Measurements from ENCODE around the gene STOM. TPM values are rescaled to one million over a fixed set of nuclear protein-coding genes. Genes with fewer than 3 reads are reported as not detected.

Gene STOM
- total RNA-seq, 1 donor from 2014 or later = 53.2 TPM

DNA sequence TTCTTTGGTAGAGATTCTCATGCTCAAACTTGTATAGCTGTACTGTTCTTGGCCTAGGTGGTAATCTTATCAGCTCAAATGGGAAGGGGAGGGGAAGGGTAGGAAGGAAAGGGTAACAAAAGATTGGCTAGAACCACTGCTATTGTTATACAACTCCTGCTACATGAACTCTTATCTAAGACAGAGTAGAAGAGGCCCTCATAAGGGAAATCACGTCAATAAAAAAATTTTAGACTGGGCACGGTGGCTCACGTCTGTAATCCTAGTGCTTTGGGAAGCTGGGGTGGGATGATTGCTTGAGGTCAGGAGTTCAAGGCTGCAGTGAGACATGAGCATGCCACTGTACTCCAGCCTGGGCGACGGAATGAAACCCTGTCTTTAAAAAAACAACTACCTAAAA, 15.9 kb downstream of the STOM start:
- TF ChIP-seq CTCF (IDR thresholded peaks at IDR 0.05) = no peak
- Mint-ChIP-seq H3K36me3 (ENCODE audit: unreplicated experiment) (peaks cover 2% of the 10 kb centered on the region), H3K27me3 (ENCODE audit: unreplicated experiment) (no peaks in the 10 kb centered on the region), H3K4me3 (ENCODE audit: unreplicated experiment) (no peak overlapping the region), H3K9me3 (ENCODE audit: unreplicated experiment) (no peaks in the 10 kb centered on the region), H3K27ac (ENCODE audit: unreplicated experiment) (no peak overlapping the region), H3K4me1 (ENCODE audit: unreplicated experiment) (peaks cover 27% of the 10 kb centered on the region)
- DNase-seq (ENCODE audit: extremely low spot score, unreplicated experiment) = no peak

- Mint-ChIP-seq H3K27me3 (ENCODE audit: unreplicated experiment) (no peaks in the 10 kb centered on the region), H3K36me3 (ENCODE audit: unreplicated experiment) (peaks cover 6% of the 10 kb centered on the region), H3K4me1 (ENCODE audit: unreplicated experiment) (peaks cover 32% of the 10 kb centered on the region), H3K27ac (ENCODE audit: unreplicated experiment) (peak overlapping the region; percentile 16), H3K9me3 (ENCODE audit: unreplicated experiment) (no peaks in the 10 kb centered on the region), H3K4me3 (ENCODE audit: unreplicated experiment) (no peak overlapping the region)
- TF ChIP-seq CTCF (IDR thresholded peaks at IDR 0.05) = no peak
- no peak for DNase-seq (ENCODE audit: extremely low spot score, unreplicated experiment)
Observed at GRCh38 chr9:121353241-121354061, 16.6 kb downstream of the STOM start.

- Mint-ChIP-seq H3K27ac (ENCODE audit: unreplicated experiment) (peak overlapping the region; percentile 88), H3K27me3 (ENCODE audit: unreplicated experiment) (no peaks in the 10 kb centered on the region), H3K4me3 (ENCODE audit: unreplicated experiment) (peak overlapping the region; percentile 24), H3K36me3 (ENCODE audit: unreplicated experiment) (peaks cover 17% of the 10 kb centered on the region), H3K4me1 (ENCODE audit: unreplicated experiment) (peaks cover 32% of the 10 kb centered on the region), H3K9me3 (ENCODE audit: unreplicated experiment) (no peaks in the 10 kb centered on the region)
- TF ChIP-seq CTCF (IDR thresholded peaks at IDR 0.05) = no peak
- DNase-seq (ENCODE audit: extremely low spot score, unreplicated experiment) = no peak
Observed at GRCh38 chr9:121350993-121351561, 19.0 kb downstream of the STOM start.

GRCh38 chr9:121350036-121350435, 20.0 kb downstream of the STOM start:
- Mint-ChIP-seq H3K4me3 (ENCODE audit: unreplicated experiment) (no peak overlapping the region), H3K9me3 (ENCODE audit: unreplicated experiment) (no peaks in the 10 kb centered on the region), H3K36me3 (ENCODE audit: unreplicated experiment) (peaks cover 17% of the 10 kb centered on the region), H3K27me3 (ENCODE audit: unreplicated experiment) (no peaks in the 10 kb centered on the region), H3K4me1 (ENCODE audit: unreplicated experiment) (peaks cover 32% of the 10 kb centered on the region), H3K27ac (ENCODE audit: unreplicated experiment) (peak overlapping the region; percentile 88)
- DNase-seq (ENCODE audit: extremely low spot score, unreplicated experiment) = no peak
- no peak for TF ChIP-seq CTCF (IDR thresholded peaks at IDR 0.05)

DNA sequence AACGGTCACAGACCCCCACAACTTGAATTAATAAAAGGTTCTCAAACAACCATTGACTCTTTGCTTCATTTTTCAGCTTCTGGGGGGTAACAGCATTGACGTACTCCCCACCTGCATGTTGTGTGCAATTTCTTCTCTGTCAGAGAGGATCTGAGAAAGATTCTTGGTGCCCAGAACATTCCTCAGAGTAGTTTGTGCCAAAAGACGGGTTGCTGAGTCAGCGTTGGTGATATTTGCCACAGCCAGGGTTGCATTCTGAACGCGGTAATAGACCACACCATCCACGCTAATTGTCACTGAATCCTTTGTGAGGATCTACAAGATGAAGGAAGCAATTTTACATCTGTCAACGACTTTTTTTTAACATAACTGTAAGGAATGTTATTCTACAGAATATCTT, 21.0 kb downstream of the STOM start:
- H3K9me3 Mint-ChIP-seq (ENCODE audit: unreplicated experiment) = no peaks in the 10 kb centered on the region
- TF ChIP-seq CTCF (IDR thresholded peaks at IDR 0.05) = no peak
- no peak for DNase-seq (ENCODE audit: extremely low spot score, unreplicated experiment)
- no peak overlapping the region for H3K4me3 Mint-ChIP-seq (ENCODE audit: unreplicated experiment)
- no peaks in the 10 kb centered on the region for H3K27me3 Mint-ChIP-seq (ENCODE audit: unreplicated experiment)
- peaks cover 32% of the 10 kb centered on the region for H3K4me1 Mint-ChIP-seq (ENCODE audit: unreplicated experiment)
- peaks cover 19% of the 10 kb centered on the region for H3K36me3 Mint-ChIP-seq (ENCODE audit: unreplicated experiment)
- H3K27ac Mint-ChIP-seq (ENCODE audit: unreplicated experiment) = no peak overlapping the region
